Fibroblast of the conjunctiva (primary cell): Measurements from ENCODE around the gene ESPN.
"Not testable (repeated sequence)": the region's sequence is repeated elsewhere in the genome, so short reads cannot be mapped to it uniquely, and the experiment has no call there.

Source experiments
- DNase-seq: peaks from one replicate; pipeline ENCODE4 v3.0.0-alpha.2; 2010; ENCODE audit warnings: low read depth

ESPN gene

GRCh38 chr1:6485168-6486101 is 60.9 kb downstream of the ESPN start:
- no peak for DNase-seq

GRCh38 chr1:6486433-6487011 is 61.9 kb downstream of the ESPN start:
- peak; percentile 59 for DNase-seq

GRCh38 chr1:6487804-6488484 is 63.4 kb downstream of the ESPN start:
- no peak for DNase-seq

GRCh38 chr1:6488602-6489382 is 64.2 kb downstream of the ESPN start:
- no peak for DNase-seq

- no peak for DNase-seq
Observed at GRCh38 chr1:6489383-6489765, 64.8 kb downstream of the ESPN start.

GRCh38 chr1:6489799-6490180 is 65.2 kb downstream of the ESPN start:
- DNase-seq = peak; percentile 50

- DNase-seq = no peak
Observed at GRCh38 chr1:6490181-6491080, 65.9 kb downstream of the ESPN start.

GRCh38 chr1:6491081-6491449 is 66.5 kb downstream of the ESPN start:
- DNase-seq = no peak

GRCh38 chr1:6491480-6491962 is 66.9 kb downstream of the ESPN start, which contains the start of gene PLEKHG5:
Gene PLEKHG5 (minus strand): TSS chr1:6491667. CDS start chr1:6477571, 14,096 bp downstream.
- DNase-seq = no peak

- DNase-seq = no peak
Observed at GRCh38 chr1:6491966-6492365, 67.4 kb downstream of the ESPN start.

- not testable (repeated sequence) for DNase-seq
Observed at GRCh38 chr1:6493834-6494223, 69.3 kb downstream of the ESPN start.

GRCh38 chr1:6494627-6495026 is 70.1 kb downstream of the ESPN start:
- no peak for DNase-seq

- DNase-seq = no peak
Observed at GRCh38 chr1:6495041-6495441, 70.5 kb downstream of the ESPN start.

- no peak for DNase-seq
Observed at GRCh38 chr1:6495540-6496364, 71.2 kb downstream of the ESPN start.

- DNase-seq = no peak
Observed at GRCh38 chr1:6496365-6496721, 71.8 kb downstream of the ESPN start.

- no peak for DNase-seq
Observed at GRCh38 chr1:6496890-6497214, 72.3 kb downstream of the ESPN start.

- DNase-seq = no peak
Observed at GRCh38 chr1:6497215-6497866, 72.8 kb downstream of the ESPN start.

- no peak for DNase-seq
Observed at GRCh38 chr1:6497867-6498575, 73.4 kb downstream of the ESPN start.

GRCh38 chr1:6498576-6499111 is 74.1 kb downstream of the ESPN start:
- DNase-seq = no peak
